Fibroblast of skin of abdomen (primary cell): ENCODE data around the gene RNF135.
"Not testable (repeated sequence)": the region's sequence is repeated elsewhere in the genome, so short reads cannot be mapped to it uniquely, and the experiment has no call there.

Experiments used
- DNase-seq: peaks from one replicate; pipeline ENCODE4 v3.0.0-alpha.2; 2013

The RNF135 gene

DNA sequence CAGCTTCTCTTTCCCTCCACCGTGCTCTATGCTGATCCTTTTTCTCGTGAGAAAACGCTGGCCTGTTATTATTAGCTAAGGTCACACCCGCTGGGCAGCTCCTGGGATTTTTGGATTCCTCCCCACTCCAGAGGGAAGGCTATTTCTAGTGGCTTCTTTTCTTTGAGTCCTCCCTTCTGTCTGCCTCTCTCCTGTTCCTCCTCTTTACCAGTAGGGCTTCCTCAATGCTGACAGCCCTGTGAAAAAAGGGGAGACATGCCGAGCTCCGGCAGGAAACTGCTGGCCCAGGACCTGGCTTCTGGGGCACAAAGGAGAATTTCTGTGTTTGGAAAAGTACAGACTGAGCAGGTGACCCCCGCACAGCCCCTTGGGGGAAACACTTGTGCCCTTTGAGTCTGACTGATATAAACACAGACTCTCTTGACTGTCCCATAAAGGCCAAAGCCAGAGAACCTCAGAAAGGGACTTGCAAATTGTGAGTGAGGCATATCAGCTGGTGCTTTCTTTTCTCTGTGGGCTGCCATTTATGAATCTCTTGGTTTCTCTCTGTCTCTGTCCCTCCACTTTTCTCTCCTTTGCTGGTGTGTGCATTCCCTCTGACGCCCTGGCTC lies 14.0 kb upstream of the RNF135 start:
- no peak for DNase-seq

DNA sequence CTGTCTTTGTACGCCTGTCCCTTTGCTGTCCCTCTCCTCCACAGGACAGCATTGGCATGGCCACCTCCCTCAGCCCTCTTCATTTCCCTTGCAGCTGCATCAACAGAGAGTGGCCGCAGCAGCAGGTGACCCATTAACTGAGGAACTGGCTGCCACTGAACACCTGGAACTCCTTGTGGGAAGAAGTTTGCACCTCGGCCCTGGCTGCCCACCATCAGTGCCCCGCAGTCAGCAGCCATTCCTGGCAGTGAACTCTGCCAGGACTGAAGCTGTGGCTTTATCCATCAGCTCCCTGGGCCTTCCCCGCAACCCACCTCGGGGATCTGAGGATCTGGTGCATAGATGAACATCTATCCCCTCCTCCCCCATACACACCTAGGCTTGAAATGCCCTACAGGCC lies 13.1 kb upstream of the RNF135 start:
- no peak for DNase-seq

DNA sequence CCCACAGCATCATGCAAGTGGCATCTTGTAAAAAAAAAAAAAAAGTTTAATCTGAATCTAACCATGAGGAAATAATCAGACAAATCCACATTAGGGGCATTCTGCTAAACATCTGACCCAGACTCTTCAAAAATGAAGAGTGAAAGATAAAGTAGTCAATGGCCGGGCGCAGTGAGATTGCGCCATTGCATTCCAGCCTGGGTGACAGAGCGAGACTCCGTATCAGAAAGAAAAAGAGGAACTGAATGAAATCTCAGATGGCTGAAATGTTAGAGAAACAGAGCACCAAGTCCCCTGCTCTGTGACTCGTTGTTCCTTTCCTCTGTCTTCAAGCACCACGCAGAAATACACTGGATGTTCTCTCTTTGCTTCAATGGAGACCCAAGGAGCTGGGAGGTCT lies 12.7 kb upstream of the RNF135 start:
- DNase-seq = peak; percentile 3

DNA sequence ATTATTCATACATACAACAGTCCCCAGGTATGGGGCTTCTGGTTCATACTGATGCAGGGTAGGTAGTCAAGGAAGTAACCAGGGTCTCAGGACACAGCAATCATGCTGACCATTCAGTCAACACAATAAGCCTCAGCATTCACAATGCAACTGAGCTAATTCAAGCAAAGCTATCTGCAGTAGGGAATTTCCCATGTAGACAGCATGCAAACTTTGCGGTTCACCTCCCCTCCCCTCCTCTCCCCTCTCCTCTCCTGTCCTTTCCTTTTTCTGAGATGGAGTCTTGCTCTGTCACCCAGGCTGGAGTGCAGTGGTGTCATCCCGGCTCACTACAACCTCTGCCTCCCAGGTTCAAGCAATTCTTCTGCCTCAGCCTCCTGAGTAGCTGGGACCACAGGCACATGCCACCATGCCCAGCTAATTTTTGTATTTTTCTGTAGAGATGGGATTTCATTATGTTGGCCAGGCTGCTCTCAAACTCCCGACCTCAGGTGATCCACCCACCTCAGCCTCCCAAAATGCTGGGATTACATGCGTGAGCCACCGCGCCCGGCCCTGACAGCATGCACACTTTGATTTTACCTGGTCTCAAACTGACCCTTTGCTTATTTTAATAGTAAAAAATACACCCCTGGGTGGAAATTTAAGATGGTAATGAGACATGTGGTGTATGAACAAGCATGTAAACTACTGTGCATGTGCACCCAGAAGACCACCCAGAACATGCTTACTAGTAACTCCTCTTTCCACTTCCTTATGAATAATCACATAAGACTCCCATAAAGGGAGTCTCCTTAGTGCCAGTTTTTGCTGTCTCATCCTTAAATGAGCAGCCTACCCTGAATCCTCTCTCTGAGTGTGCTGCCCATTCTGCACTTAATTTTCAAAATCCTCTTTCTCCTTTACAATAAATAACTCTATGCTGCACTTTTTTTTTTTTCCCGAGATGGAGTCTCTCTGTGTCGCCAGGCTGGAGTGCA lies 9.3 kb upstream of the RNF135 start:
- DNase-seq = peak; percentile 58

DNA sequence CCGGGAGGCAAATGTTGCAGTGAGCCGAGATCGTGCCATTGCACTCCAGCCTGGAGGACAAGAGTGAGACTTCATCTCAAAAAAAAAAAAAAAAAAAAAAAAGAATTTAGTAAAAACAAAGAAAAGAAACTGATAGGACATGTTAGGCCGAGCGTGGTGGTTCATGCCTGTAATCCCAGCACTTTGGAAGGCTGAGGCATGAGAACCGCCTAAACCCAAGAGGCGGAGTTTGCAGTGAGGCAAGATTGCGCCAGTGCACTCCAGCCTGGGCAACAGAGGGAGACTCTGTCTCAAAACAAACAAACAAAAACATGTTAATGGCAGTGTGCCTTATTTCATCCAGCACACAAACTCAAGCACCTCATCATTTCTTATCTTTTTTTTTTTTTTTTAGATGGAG lies 6.5 kb upstream of the RNF135 start:
- DNase-seq = not testable (repeated sequence)

DNA sequence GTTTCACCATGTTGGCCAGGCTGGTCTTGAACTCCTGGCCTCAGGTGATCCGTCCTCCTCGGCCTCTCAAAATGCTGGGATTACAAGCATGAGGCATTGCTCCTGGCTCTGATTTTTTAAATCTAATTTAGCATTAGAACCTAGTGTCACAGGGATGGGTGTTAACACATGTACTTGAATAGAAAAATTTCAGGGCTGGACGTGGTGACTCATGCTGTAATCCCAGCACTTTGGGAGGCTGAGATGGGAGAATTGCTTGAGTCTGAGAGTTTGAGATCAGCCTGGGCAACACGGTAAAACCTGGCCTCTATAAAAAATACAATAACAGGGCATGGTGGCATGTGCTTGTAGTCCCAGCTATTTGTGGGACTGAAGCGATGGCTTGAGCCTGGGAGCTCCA lies 6.0 kb upstream of the RNF135 start:
- peak; percentile 37 for DNase-seq

DNA sequence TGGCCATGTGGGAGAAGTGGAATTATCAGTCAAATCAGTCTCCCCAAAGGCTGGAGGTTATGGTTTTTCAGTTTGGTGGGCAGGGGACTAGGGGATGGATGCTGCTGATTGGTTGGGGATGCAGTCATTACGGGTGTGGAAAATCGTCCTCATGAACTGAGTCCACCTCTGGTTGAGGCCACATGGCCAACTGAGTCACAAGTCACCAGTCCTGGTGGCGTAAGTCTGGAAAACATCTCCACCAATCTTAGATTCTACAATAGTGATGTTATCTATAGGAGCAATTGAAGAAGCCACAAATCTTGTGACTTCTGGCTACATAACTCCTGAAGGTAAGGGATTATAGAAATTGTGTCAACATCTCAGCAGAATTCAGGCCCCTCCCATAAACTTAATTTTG lies 5.2 kb upstream of the RNF135 start:
- no peak for DNase-seq

DNA sequence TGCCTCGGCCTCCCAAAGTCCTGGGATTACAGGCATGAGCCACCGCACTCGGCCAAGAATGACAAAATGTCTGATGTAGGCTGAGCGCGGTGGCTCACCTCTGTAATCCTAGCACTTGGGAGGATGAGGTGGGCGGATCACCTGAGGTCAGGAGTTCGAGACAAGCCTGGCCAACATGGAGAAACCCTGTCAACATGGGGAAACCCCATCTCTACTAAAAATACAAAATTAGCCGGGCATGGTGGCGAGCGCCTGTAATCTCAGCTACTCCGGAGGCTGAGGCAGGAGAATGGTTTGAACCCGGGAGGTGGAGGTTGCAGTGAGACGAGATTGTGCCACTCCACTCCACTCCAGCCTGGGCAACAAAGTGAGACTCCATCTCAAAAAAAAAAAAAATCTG lies 2.9 kb upstream of the RNF135 start:
- not testable (repeated sequence) for DNase-seq

DNA sequence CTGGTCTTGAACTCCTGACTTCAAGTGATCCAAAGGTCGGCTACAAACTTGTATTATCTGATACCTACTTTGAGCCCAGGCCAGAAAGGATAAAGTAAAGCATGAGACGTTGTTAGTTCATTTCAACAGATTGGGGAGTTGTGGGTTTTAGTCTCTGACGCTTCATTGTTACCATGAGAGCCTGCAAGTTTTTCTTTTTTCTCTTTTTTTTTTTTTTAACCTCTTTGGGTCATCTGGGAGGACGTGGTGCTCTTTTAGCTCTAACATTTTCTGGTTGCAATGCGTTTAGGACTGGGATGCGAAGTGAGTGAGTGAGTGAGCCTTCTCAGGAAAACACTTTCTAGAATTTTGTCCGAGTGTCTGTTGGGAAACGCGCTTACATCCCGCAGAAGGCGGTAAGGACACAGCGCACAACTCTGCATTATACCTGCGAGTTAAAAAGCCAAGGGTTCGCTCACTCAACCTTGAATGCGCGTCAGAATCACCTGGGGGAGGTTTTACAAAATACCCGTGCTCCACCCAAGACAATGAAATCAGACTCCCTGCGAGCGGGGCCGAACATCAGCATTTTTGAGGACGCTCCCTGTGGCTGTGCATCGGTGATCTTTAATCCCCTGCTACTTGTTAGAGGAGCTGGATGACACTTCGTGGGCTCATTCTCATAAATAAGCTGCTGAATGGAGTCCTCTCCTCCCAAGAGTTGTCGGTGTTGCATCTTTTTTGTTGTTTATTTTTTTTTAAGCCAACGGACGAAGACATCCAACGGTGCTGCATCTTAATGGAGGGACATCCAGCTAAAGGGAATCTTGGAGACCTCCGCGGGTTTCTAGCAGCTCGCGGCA lies 629 bp upstream of the RNF135 start:
- peak; percentile 13 for DNase-seq

DNA sequence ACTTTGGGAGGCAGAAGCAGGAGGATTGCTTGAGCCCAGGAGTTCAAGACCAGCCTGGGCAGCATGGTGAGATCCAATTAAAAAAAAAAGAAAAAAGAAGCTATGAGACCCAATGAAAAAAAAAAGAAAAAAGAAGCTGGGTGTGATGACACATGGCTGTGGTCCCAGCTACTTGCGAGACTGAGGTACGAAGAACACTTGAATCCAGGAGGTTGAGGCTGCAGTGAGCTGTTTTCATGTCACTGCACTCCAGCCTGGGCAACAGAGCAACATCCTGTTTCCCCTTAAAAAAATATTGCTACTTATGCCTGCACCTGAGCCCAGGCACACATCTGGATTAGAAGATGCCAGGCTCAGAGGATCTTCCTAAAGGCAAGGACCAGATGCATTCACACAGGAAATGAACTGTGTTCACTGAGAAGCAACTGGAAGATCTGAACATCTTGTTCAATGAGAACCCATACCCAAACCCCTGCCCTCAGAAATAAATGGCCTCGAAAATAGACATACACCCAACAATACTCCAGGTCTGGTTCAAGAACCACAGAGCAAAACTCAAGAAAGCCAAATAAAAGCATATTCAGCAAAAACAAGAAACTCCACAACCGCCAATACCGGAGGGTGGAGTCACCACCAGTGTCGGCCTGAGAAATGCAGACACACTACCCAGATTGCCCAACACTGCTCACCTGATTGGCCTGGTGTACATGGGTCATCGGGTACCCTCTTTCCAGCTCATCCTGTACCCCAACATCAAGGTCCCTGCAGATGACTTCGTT lies 4.4 kb downstream of the RNF135 start:
- no peak for DNase-seq

DNA sequence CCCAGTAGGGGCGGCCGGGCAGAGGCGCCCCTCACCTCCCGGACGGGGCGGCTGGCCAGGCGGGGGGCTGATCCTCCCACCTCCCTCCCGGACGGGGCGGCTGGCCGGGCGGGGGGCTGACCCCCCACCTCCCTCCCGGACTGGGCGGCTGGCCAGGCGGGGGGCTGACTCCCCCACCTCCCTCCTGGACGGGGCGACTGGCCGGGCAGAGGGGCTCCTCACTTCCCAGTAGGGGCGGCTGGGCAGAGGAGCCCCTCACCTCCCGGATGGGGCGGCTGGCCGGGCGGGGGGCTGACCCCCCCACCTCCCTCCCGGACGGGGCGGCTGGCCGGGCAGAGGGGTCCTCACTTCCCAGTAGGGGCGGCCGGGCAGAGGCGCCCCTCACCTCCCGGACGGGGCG lies 9.1 kb downstream of the RNF135 start:
- not testable (repeated sequence) for DNase-seq

DNA sequence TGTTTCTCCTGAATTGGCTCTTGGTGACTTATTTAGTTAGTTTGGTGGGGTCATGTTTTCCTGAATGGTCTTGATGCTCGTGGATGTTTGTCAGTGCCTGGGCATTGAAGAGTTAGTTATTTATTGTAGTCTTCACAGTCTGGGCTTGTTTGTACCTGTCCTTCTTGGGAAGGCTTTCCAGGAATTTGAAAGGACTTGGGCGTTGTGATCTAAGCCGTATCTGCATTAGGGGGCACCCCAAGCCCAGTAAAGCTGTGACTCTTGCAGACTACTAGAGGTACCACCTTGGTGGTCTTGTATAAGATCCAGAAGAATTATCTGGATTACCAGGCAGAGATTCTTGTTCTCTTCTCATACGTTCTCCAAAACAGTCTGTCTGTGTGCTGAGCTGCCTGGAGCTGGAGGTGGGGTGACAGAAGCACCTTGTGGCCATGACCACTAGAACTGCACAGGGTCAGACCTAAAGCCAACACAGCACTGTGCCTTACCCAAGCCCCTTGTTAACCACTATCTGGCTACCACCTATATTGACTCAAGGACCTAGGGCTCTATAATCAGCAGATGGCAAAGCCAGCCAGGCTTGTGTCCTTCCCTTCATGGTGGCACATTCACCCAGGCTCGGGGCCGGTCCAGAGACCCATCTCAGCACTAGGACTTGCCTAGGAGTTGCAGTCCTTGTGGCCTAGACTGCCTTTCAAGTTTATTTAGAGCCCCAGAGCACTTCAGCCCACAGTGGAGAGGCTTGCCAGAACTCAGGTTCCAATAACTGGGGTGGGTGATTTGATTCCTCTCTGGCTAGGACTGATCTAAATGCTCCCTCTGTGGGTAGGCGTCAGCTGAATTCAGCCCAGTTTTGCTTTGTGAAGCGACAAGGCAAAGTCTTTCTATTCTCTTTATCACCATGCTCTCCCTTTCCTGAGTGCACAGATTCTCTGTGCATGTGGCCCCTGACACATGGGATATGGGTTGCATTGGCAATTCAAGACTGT lies 11.0 kb downstream of the RNF135 start:
- no peak for DNase-seq

DNA sequence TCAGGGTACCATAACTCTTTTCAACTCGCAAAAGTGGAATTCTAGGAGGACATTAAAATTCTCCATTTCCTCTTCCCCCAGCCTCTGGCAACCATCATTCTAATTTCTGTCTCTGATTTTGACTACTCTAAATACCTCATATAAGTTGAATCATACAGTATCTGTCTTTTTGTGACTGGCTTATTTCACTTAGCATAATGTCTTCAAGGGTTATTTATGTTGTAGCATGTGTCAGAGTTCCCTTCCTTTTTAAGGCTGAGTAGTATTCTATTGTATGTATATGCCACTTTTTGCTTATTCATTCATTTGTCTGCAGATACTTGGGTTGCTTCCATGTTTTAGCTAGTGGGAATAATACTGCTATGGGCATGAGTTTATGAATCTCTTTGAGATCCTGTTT lies 12.0 kb downstream of the RNF135 start:
- DNase-seq = no peak

DNA sequence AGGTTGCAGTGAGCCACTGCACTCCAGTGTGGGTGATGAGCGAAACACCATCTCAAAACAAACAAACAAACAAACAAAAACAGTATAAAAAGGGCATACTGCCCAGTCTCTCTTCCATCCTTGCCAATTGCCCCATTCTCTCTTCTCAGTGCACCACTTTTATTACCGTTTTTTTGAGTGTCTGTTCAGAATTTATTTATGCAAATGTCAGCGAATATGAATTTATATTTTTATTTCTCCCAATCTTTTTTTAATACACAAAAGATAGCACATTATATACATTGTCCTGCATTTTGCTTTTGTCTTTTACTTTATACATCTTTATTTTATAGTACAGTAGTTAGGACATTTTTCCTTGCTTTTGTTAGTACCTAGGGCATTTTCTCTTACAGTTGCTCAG lies 19.6 kb downstream of the RNF135 start:
- DNase-seq = no peak

DNA sequence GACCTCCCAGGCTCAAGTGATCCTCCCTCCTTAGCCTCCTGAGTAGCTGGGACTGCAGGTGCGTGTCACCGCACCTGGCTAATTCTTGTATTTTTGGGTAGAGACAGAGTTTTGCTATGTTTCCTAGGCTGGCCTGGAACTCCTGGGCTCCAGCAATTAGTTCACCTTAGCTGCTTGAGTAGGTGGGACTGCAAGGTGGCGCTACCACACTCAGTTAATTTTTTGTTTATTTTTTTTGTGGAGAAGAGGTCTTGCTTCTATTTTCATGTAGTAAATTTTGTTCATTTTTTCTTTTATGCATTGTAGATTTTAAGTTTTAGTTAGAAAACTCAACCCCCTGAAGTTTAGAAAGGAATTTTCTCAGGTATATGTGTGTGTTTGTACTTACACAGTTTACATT lies 21.7 kb downstream of the RNF135 start:
- no peak for DNase-seq

DNA sequence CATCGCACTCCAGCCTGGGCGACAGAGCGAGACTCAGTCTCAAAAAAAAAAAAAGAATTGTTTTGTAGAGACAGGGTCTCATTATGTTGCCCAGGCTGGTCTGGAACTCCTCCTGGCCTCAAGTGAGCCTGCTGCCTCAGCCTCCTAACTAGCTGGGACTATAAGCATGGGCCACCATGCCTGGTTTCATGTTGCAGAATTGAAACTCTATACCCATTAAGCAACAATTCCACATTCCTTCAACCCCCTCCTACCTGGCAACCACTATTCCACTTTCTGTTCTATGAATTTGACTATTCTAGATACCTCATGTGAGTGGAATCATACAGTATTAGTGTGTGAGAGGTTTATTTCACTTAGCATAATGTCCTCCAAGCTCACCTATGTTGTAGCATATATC lies 24.5 kb downstream of the RNF135 start:
- DNase-seq = no peak

DNA sequence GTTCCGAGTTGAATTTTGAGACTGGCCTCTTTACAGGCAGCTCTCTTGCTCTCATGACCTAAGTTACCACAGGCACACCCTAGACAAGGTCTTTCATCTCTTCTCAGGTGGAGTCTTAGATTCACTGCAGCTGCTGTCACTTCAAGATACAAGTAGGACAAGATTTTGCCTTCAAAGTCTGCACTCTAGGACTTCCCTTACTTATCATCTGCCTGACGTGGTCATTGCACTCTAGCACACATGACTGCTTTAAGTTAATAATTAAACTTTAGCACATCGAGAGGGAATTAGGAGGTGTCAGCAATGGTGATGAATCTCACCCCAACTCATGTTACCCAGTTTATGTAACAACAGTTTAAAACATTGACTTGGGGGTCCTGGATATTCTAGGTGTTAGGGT lies 25.6 kb downstream of the RNF135 start:
- no peak for DNase-seq

DNA sequence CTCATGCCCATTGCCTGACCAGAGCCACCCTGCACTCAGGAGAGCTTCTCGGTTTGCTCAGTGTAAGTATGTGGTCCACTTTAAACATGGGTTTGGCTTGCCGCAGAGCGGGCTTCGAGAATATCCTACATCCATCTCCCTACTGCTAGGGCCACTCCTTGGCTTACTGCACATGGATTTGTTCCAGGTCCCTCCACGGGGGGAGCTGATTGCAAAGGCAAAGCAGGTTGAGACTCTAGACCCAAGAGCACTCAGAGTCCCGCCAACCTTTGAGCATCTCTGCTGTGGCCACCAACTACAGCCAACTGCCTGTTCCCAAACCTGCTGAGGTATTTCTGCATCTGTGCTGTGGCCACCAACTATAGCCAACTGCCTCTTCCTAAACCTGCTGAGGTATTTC lies 26.4 kb downstream of the RNF135 start:
- DNase-seq = no peak

DNA sequence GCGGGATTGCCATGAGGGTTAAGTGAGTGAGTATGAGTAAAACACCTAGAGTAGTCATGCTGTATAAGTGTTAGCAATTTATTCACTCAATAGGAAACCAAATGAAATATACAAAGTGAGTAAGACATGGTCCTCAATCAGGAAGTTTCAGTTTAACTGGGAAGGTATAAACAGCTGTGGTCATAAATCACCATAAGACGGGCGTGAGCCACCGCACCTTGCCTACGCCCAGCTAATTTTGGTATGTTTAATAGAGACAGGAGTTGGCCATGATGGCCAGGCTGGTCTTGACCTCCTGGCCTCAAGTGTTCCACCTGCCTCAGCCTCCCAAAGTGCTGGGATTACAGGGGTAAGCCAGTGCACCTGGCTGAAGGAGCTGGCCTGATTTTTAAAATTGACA lies 27.0 kb downstream of the RNF135 start:
- DNase-seq = no peak

DNA sequence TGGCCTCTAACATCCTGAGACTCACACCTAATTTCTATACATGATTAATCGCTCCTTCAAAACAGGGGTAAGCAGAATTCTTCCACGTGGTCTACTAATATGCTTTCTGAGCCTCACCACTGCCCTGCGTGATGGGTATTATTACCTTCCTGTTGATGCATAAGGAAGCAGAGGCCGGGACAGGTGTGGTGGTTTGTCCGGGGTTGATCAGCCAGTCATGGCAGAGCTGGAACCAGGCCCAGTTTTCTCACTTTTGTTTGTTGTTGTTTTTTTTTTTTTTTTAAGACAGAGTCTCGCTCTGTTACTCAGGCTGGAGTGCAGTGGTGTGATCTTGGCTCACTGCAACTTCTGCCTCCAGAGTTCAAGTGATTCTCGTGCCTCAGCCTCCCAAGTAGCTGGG lies 31.2 kb downstream of the RNF135 start:
- DNase-seq = no peak

DNA sequence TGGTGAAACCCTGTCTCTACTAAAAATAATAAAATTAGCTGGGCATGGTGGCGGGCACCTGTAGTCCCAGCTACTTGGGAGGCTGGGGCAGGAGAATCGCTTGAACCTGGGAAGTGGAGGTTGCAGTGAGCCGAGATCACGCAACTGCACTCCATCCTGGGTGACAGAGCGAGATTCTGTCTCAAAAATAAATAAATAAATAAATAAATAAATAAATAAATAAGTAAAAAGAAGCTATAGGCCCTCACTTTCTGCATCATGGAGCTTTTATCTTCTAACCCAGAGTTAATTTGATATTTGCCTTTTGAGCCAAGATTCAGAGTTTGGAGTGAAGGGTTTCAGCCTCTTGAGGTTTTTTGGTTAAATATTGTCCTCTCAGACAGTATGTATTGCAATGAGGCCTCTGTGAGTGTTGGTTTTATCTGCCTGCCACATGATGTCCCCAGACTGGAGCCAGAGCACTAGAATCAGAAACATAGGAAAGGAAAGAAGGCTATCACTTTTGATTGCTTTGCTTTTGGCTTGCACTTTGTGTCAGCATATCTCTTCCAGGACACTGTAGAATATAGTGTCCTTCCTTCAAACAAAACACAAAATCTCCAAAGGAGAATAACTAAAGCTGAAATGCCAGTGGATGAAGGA lies 32.5 kb downstream of the RNF135 start:
- no peak for DNase-seq
